Right lobe of liver (tissue), 6 donors: Measurements from ENCODE around the gene KRT39. TPM values are rescaled to one million over a fixed set of nuclear protein-coding genes. Genes with fewer than 3 reads are reported as not detected.

ENCODE experiments used
- ATAC-seq, 4 donors: fragments of 200-7000 bp; cut with Tn5 transposase; one replicate each; pipeline ENCODE4 v1.9.1; 2020; ENCODE audit warnings: mild to moderate bottlenecking in 4 of 4, moderate library complexity in 4 of 4
- DNase-seq, 3 donors: peaks; one replicate each; pipeline ENCODE4 v3.0.0-alpha.2; 2020
- H3K27ac ChIP-seq, 3 donors: fragments of 200-600 bp; one replicate each; pipeline ENCODE4 v1.8.0; 2022
- H3K27me3 ChIP-seq, 2 donors: fragments of 200-600 bp; one replicate each; pipeline ENCODE4 v1.8.0; 2022
- H3K36me3 ChIP-seq, 4 donors: fragments of 200-600 bp; sonication (generic) in 1 of 4; one replicate each; pipeline versions ENCODE4 v1.5.1 to v1.8.0; 2017 to 2022; ENCODE audit warnings: control low read depth in 1 of 4
- H3K4me1 ChIP-seq, 4 donors: fragments of 200-600 bp; sonication (generic) in 1 of 4; one replicate each; pipeline versions ENCODE4 v1.5.1 to v1.8.0; 2017 to 2022; ENCODE audit warnings: control low read depth in 1 of 4
- H3K4me3 ChIP-seq, 3 donors: fragments of 200-600 bp; one replicate each; pipeline ENCODE4 v1.8.0; 2022
- H3K9me3 ChIP-seq, 4 donors: fragments of 200-600 bp; sonication (generic) in 1 of 4; one replicate each; pipeline versions ENCODE4 v1.5.1 to v1.8.0; 2017 to 2022; ENCODE audit warnings: control low read depth in 1 of 4
- CTCF ChIP-seq, 4 donors: fragments of 200-600 bp in 3 of 4; fragments of 450-650 bp in 1 of 4; IDR thresholded peaks; one replicate each; pipeline versions ENCODE4 v1.5.1 to v1.8.0; 2016 to 2022; ENCODE audit warnings: antibody characterized with exemption in 4 of 4, mild to moderate bottlenecking in 2 of 4
- POLR2A ChIP-seq: fragments of 450-650 bp; IDR thresholded peaks from one replicate; pipeline ENCODE4 v1.6.1; 2017; ENCODE audit warnings: antibody characterized with exemption, mild to moderate bottlenecking
- WGBS: methylation state at CpG from one replicate; pipeline ENCODE4 v1.1.6; 2018; ENCODE audit warnings: low coverage, low lambda C conversion rate; ENCODE audit not compliant: insufficient coverage; ENCODE audit errors: missing lambda C conversion rate; 5-methylcytosine and 5-hydroxymethylcytosine counted together
- intact Hi-C, 2 donors: fragments of 100-400 bp; cut with DNase I; formaldehyde crosslinking; loops; one replicate each; pipeline versions ENCODE4 v1.11.2 to v1.14.1; 2022
- total RNA-seq, 6 experiments: library from RNA; depleted of rRNA in 2 of 6; stranded (reverse); fragments of >200 nt in 2 of 6; fragmentation: NEBNext Ultra II Directional in 3 of 6; extraction: Animal tissue kit (Norgen Biotek cat#: 25700) in 3 of 6; gene quantifications; one replicate each; pipeline versions ENCODE4 v1.1.0 to v1.2.4, GENCODE V29; 2016 to 2023
- donor health status: DM: no; HTN: yes; CAD: no.
- donor health status: DM: no; HTN: no; CAD: no.
- donor health status: DM: no; HTN: no; CAD: no.
- donor health status: DM: no; HTN: yes; CAD: no.
- donor health status: DM: no; HTN: yes; CAD: no.

KRT39 gene
- total RNA-seq, 6 experiments from 2014 or later = not detected

GRCh38 chr17:40937384-40937819, 29.3 kb downstream of the KRT39 start, which contains the start of gene KRT23:
KRT23 (minus strand) TSS chr17:40937646; CDS start chr17:40936603, 1,043 bp downstream.
- intact Hi-C loops = no loop called here
- no peak within 1 kb of the TSS for H3K4me3 ChIP-seq
- no peaks in the 10 kb centered on the region for H3K4me1 ChIP-seq
- no peaks in the 10 kb centered on the region for H3K9me3 ChIP-seq
- H3K36me3 ChIP-seq = no peaks in the 10 kb centered on the region
- DNase-seq (no peak), ATAC-seq (no peak)
- H3K27ac ChIP-seq = no peak within 1 kb of the TSS
- 41% methylated on average over 8 of the region's 9 CpGs for WGBS
- TF ChIP-seq CTCF (IDR thresholded peaks at IDR 0.05) (no peak), POLR2A (no peak)
- no peaks in the 10 kb centered on the region for H3K27me3 ChIP-seq

- intact Hi-C loops = no loop called here
- H3K9me3 ChIP-seq = no peaks in the 10 kb centered on the region
- TF ChIP-seq POLR2A (no peak), CTCF (IDR thresholded peaks at IDR 0.05) (no peak)
- H3K27me3 ChIP-seq = peaks cover 0 to under 1% of the 10 kb centered on the region in 2 donors
- 51% methylated on average over 5 of the region's 5 CpGs for WGBS
- no peaks in the 10 kb centered on the region for H3K4me1 ChIP-seq
- no peaks in the 10 kb centered on the region for H3K36me3 ChIP-seq
- no peak overlapping the region for H3K4me3 ChIP-seq
- no peak for ATAC-seq
- no peak overlapping the region for H3K27ac ChIP-seq
- no peak for DNase-seq
These were observed 29.8 kb downstream of the KRT39 start for GRCh38 chr17:40936976-40937375.

DNA sequence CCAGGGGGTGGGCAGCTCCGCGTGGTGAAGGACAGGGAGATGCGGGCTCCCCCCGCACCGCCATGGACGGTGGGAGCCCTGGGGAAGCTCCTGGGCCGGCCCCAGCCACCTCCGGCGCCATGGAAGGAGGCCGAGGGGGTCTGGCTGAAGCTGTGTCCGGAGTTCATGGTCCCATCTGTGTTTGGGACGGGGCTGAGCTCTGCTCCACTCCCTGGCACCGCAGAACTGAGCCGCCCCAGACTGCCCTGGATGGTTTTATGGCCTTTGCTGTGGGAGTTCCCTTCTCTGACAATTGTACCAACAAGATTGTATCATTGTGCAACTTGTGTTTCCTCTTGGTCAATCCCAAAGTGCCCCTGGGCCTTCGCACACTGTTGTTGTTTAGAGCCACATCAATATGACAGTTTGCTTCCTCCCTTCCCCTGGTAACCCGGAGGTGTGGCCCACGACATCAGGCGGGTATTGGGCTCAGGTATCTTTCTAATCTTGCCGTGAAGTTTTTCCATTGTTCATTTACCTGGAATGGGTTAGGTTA, 30.2 kb downstream of the KRT39 start:
- 64% methylated on average over 5 of the region's 19 CpGs for WGBS
- Histone ChIP-seq H3K36me3 (no peaks in the 10 kb centered on the region), H3K27me3 (peaks cover 0 to 4% of the 10 kb centered on the region in 2 donors), H3K4me1 (no peaks in the 10 kb centered on the region), H3K4me3 (no peak overlapping the region), H3K27ac (no peak overlapping the region), H3K9me3 (no peaks in the 10 kb centered on the region)
- TF ChIP-seq POLR2A = no peak
- DNase-seq (no peak), ATAC-seq (peak in 2 of 4 donors; percentile 26 to 29)
- intact Hi-C loops = no loop called here

DNA sequence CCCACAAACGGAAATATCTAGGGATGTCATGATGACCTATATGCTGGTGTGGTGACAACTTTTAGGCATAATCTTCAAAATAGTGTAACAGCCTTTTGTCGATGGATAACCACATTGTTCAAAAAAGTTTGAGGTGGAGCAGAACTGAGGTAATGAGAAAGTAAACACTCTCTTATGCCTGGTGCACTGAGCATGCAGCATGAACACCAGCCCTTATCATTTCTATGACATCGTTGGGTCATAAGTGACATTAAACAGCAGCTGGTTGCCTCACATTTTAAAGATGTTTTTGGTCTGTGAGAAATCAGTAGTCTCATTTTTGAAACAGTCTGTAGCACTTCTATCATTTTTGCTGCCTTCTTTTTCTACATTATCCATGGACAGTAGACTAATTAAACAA, 31.1 kb downstream of the KRT39 start:
- no peak for TF ChIP-seq CTCF (IDR thresholded peaks at IDR 0.05)
- TF ChIP-seq POLR2A = no peak
- WGBS = 49% methylated on average over 3 of the region's 3 CpGs
- H3K9me3 ChIP-seq = no peaks in the 10 kb centered on the region
- intact Hi-C loops = no loop called here
- H3K36me3 ChIP-seq = no peaks in the 10 kb centered on the region
- no peak overlapping the region for H3K27ac ChIP-seq
- ATAC-seq = no peak
- H3K4me3 ChIP-seq = no peak overlapping the region
- H3K4me1 ChIP-seq = no peaks in the 10 kb centered on the region
- DNase-seq = no peak
- peaks cover 0 to 4% of the 10 kb centered on the region in 2 donors for H3K27me3 ChIP-seq

DNA sequence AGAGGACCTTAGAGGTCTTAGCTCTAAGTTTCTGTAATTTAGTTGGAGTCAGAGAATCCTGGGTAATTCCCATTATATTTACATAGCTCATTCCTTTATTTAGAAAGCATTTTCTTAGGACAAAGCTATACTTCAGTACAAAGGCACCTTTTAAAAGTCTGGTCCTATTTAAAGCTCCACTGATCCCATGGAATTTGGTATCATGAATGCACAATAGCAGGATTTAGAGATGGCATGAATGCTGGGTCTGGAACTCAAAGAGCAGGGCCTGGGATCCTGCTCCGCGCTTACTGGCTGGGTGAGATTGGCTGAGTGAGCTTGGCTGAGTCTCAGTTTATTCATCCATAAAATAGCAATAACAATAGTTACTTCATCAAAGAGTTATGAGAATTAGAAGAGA, 34.1 kb downstream of the KRT39 start:
- TF ChIP-seq POLR2A = no peak
- no peak for TF ChIP-seq CTCF (IDR thresholded peaks at IDR 0.05)
- no peaks in the 10 kb centered on the region for H3K4me1 ChIP-seq
- H3K27me3 ChIP-seq = peaks cover 0 to 4% of the 10 kb centered on the region in 2 donors
- intact Hi-C loops = no loop called here
- WGBS = 100% methylated on average over 1 of the region's 2 CpGs
- H3K36me3 ChIP-seq = no peaks in the 10 kb centered on the region
- H3K9me3 ChIP-seq = no peaks in the 10 kb centered on the region
- H3K27ac ChIP-seq = no peak overlapping the region
- DNase-seq = no peak
- no peak overlapping the region for H3K4me3 ChIP-seq
- ATAC-seq = no peak
